AG09319 (cell line): ENCODE measurements around the gene SMAD7.

ENCODE experiments used
- DNase-seq: peaks from one replicate; pipeline ENCODE4 v3.0.0-alpha.2; 2010; ENCODE audit warnings: low read depth; ENCODE audit errors: extremely low read depth
- TF ChIP-seq, protein P1 (sequence below): IDR thresholded peaks from 2 replicates; pipeline ENCODE4 v1.5.1; 2011; ENCODE audit warnings: low read depth, mild to moderate bottlenecking, inconsistent platforms, low read length, moderate library complexity

The SMAD7 gene

DNA sequence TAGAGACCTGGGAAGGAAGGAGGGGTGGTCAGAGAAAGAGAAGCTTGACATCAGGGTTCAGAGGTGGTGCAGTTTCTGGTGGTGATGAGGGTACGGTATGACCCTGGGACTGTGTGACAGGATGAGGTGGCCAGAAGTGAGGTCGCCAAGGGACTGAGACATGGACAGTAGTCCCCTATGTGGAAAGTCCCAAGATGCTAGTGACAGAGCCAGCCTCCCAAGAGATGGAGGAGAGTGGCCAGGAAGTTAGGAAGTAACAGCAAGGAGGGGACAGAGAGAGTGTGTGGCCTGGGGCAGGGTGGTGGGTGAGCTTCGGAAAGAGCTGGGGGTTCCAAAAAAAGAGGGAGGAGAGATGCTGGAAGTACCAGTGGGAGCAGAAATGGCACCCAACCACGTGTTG lies 66.0 kb downstream of the SMAD7 start:
- TF ChIP-seq, protein P1, sequence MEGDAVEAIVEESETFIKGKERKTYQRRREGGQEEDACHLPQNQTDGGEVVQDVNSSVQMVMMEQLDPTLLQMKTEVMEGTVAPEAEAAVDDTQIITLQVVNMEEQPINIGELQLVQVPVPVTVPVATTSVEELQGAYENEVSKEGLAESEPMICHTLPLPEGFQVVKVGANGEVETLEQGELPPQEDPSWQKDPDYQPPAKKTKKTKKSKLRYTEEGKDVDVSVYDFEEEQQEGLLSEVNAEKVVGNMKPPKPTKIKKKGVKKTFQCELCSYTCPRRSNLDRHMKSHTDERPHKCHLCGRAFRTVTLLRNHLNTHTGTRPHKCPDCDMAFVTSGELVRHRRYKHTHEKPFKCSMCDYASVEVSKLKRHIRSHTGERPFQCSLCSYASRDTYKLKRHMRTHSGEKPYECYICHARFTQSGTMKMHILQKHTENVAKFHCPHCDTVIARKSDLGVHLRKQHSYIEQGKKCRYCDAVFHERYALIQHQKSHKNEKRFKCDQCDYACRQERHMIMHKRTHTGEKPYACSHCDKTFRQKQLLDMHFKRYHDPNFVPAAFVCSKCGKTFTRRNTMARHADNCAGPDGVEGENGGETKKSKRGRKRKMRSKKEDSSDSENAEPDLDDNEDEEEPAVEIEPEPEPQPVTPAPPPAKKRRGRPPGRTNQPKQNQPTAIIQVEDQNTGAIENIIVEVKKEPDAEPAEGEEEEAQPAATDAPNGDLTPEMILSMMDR: no peak
- DNase-seq: no peak

DNA sequence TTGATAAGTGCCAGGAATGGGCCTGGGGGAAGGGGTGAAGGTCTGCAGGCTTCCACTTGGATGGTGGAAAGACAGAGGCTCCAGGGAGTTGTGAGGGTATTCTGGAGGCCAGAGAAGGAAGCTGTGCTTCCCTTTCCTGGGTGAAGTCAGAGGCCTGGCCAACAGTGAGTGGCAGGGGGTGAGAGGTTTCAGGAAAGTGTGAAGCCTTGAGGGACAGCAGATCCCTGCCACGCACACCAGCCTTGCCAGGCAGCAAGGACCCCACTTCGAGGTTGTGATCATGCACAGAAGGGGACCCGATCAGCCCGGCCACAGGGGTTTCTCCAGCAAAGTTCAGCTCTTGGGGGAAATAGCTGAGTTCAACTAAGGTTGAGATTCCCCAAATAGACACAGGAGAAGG lies 66.5 kb downstream of the SMAD7 start:
- TF ChIP-seq, protein P1: no peak
- DNase-seq: no peak

DNA sequence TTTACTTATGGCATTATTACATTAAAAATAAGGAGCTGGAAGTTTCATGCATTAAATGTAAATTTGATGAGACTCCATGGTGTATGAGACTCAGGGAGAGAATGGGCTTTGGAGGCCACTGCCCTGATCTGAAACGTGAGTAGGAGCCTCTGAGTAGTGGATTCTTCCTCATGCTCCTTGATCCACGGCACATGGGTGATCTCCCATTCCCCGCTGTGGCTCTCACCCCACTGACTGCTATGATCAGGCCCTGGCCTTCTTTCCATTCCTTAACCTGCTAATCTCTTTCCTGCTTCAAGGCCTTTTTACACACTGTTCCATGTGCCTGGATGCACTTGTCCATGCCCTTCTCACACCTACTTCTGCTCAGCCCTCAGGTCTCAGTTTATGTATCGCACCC lies 68.4 kb downstream of the SMAD7 start:
- TF ChIP-seq, protein P1: no peak
- DNase-seq: no peak

DNA sequence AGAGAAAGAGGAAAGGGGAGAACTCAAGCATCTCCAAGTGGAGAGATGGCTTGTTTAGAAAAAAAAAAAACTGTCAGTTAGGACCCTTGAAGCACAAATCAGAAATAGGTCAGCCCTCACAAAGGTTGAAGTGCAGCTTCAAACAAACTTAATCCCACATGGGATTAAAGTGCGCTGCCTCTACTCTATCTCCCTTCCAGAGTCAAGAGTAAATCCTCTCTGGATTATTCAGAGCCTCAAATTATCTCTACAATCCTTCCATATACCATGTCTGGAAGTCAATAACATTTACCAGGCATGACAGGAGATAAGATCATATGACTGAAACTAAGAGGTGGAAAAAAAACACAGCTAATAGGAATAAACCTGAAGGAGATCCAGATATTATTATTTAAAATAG lies 69.8 kb downstream of the SMAD7 start:
- TF ChIP-seq, protein P1: no peak

DNA sequence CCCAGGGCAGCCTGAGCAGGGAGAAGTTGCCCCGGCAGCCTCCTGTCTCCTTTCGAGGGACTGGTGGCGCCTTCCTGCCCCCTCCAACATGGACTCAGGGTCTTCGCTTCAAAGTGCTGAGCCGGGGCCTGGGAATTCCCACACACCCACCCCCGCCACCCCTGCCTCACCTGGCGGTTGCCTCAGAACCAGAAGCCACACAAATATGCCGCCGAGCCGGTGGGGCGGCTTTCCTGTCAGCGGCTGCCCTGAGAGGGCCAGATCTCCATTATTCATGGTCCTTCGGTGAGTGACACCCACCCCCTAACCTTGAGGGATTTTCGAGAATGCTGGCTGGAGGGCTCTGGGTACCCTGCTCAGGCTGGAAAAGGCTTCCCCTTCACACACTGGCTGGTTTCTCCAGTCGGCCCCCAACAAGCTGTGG lies 71.7 kb downstream of the SMAD7 start:
- TF ChIP-seq, protein P1: no peak
- DNase-seq: no peak

More for the DNA sequence above, 69.8 kb downstream of the SMAD7 start:
- no peak for DNase-seq

DNA sequence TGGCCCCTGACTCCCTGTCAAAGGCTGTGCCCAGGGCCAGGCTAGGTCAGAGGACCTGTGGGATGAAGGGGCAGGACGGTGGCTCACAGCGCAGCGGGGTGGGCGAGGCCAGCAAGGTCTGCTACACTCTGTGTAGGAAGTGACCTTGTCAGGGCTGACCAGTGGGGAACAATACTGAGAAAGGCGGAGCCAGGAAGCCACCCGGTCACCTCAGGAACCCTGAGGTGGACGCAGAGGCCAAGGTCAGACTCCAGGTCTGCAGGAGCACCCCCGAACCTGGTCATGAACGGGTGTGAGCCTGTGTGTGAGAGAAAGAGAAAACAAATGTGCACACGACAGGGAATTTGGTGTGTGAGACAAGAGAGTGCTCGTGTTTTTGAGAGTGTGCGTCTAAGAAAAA lies 72.3 kb downstream of the SMAD7 start:
- DNase-seq: no peak
- TF ChIP-seq, protein P1: no peak

DNA sequence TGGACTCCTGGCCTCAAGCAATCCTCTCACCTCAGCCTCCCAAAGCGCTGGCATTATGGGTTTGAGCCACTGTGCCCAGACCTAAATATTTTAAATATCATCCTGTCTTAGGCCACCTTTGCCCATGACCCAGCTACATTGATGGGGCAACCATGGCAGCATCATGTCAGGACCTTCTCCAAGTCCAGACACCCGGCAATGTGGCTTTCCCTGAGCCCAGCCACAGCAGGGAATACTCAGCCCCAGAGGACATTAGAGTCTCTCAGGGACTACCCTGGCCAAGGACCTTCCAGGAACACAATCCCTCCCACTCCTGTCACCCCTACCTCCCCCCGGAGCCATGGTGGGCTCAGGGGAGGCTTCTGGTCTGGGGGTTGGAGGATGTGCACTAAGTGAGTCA lies 72.8 kb downstream of the SMAD7 start:
- TF ChIP-seq, protein P1: no peak
- DNase-seq: no peak
